GM21515 (cell line): Measurements from ENCODE around the gene MAP2K5.
A peak's percentile ranks its signal among the peaks of the same experiment; 100 is the strongest.

Source experiments
- ATAC-seq: cut with Tn5 transposase; IDR thresholded peaks from one replicate; pipeline ENCODE4 v1.9.1; 2021; ENCODE audit not compliant: unreplicated experiment

Gene MAP2K5

GRCh38 chr15:67777071-67777470, 234.6 kb downstream of the MAP2K5 start:
- no peak for ATAC-seq

GRCh38 chr15:67777773-67778172, 235.3 kb downstream of the MAP2K5 start:
- no peak for ATAC-seq

- no peak for ATAC-seq
Measured at GRCh38 chr15:67778968-67779548, 236.6 kb downstream of the MAP2K5 start.

GRCh38 chr15:67779549-67780111, 237.1 kb downstream of the MAP2K5 start:
- ATAC-seq: no peak

- ATAC-seq: no peak
Measured at GRCh38 chr15:67781061-67781460, 238.6 kb downstream of the MAP2K5 start.

GRCh38 chr15:67781907-67782690, 239.6 kb downstream of the MAP2K5 start:
- ATAC-seq: no peak

- ATAC-seq: no peak
Measured at GRCh38 chr15:67782691-67782991, 240.1 kb downstream of the MAP2K5 start.

- ATAC-seq: no peak
Measured at GRCh38 chr15:67783303-67783702, 240.8 kb downstream of the MAP2K5 start.

GRCh38 chr15:67784090-67784781, 241.7 kb downstream of the MAP2K5 start:
- peak; percentile 86 for ATAC-seq

GRCh38 chr15:67784856-67785430, 242.4 kb downstream of the MAP2K5 start:
- ATAC-seq: peak; percentile 15

- ATAC-seq: no peak
Measured at GRCh38 chr15:67785431-67785830, 242.9 kb downstream of the MAP2K5 start.

GRCh38 chr15:67786646-67787045, 244.1 kb downstream of the MAP2K5 start:
- ATAC-seq: no peak

GRCh38 chr15:67788986-67789385, 246.5 kb downstream of the MAP2K5 start:
- no peak for ATAC-seq

GRCh38 chr15:67790610-67791319, 248.3 kb downstream of the MAP2K5 start:
- no peak for ATAC-seq

GRCh38 chr15:67792250-67792942, 249.9 kb downstream of the MAP2K5 start:
- no peak for ATAC-seq

- no peak for ATAC-seq
Measured at GRCh38 chr15:67794832-67795574, 252.5 kb downstream of the MAP2K5 start.

- no peak for ATAC-seq
Measured at GRCh38 chr15:67796196-67797127, 254.0 kb downstream of the MAP2K5 start.

- no peak for ATAC-seq
Measured at GRCh38 chr15:67799801-67800205, 257.3 kb downstream of the MAP2K5 start.

- ATAC-seq: no peak
Measured at GRCh38 chr15:67801142-67801541, 258.6 kb downstream of the MAP2K5 start.
